Stromal cell of bone marrow (primary cell): ENCODE data around the gene AIFM3.

ENCODE experiments used
- DNase-seq: peaks from one replicate; pipeline ENCODE4 v3.0.0-alpha.2; 2012; ENCODE audit warnings: low read depth

Gene AIFM3

DNA sequence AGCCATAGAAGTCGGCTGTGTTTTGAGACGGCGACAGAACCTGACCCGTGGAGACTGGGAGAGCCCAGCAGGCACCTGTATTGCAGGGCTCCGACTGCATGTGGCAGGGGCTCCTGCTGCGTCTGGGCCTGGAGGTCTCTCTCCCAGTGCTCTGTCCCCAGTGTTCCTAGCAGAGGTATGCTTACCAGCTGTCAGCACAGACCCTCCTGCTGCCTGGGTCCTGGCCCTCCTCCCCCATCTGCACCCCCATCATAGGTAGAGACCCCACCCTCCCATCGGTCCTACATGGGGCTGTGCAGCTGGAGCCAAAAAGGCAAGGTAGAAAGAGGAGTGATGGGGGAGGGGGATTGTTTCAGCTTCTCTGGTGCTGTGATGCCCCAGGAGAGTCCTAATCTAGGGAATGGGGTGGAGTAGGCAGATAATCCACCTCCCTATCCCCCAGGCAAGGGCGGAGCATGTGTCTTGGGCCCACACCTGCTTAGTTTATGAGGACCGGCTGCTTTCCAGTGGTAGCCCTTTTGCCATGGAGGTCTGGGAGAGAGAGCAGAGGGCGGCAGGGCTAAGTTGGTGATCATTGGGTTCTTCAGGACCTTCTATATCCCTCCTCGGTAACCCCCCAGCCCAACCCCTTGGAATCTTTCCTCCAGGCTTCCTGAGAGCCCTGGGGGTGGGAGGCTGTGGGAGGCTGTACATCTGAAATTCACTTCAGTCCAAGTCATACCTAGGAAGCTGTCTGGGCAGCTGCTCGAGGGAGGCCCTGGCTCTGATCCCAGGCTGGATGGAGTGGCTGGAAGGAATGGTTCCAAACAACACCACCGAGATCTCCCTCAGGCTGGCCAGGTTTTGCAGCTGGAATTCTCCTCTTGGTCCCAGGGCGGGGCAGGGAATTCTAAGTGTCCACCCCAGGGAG is 60.0 kb downstream of the AIFM3 start:
- no peak for DNase-seq

DNA sequence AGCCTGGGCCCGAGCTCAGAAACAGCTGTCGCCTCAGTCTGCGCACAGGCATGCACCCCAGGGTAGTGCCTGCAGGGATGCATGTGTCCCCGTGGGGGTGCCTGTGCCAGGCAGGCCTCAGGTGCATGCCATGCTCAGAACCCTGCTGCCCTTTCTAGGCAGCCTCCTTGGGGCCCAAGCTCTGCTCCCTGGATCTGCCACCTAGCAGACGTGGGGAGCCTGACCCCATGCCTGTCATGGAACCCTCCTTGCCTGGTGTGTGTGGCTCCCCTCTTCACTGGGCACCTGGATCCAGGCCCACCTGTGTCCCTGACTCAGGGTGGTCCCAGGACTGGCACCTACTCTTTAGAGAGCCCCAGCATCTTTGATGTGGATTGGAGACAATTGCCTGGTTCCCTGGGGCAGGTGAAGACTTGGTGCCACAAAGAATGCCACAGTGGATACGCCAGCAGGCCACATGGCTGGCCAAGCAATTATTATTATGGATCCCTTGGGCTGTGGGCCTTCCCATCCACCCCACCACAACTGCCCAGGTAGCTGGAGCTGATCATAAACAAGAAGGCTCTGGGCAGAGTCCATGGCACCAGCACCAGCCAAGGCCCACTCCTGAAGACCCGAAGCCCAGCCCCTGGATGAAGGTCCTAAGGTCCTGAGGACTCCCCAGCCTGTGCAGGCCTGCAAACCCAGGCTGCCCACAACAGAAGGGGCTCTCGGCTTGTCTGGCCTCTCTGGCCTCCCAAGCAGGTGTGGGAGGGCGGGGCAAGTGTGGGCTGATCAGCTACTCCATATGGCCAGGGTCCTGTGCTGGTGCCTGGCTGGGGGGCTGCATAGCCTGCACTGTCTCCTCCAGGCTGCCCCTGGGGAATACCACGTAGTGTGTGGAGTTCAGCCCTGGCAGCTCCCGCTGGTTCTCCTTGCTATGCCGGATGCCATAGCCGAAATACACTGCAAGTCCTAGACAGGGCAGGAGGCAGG is 61.5 kb downstream of the AIFM3 start:
- DNase-seq: no peak

DNA sequence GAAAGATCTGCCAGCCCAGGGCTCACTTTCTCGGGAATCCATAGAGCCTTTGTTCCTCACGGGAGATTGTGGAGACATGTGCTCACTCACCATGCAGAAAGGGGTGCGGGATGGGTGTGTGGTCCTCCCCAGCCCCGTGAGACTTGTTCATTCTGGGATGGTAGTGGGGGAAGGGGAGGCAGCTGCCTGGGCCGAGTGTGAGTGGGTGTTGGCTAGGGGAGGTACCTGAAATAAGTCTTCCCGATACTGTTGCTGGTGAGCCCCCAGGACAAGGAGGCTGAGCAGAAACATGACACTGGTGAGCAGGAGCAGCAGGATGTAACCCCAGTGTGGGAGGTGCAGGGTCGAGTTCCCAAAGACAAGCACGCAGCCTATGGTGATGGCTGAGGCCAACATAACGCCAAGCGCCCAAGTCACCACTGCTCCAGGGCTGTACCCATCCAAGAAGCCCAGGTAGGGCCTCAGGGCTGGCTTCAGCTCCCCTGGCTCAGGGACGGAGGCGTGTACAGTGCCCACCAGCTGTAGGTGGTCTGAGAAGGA is 62.5 kb downstream of the AIFM3 start:
- DNase-seq: no peak

DNA sequence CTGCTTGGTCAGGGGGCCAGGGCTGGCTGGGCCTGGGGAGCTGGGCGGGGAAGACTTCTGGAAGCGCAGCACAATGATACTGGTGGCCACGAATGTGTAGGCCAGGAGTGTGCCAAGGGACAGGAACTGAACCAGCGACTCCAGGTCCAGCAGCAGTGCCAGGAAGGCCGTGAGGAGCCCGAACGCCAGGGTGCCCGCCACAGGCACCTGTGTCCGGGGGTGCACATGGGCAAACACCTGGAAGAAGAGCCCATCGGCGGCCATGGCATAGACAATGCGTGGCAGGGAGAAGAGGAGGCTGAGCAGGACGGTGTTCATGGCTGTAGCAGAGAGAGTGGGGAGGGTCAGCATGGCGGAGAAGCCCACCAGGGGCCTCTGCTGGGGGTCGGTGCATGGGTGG is 63.0 kb downstream of the AIFM3 start:
- DNase-seq: no peak
